Measurements from ENCODE around the gene PHAF1.

PHAF1 gene

DNA sequence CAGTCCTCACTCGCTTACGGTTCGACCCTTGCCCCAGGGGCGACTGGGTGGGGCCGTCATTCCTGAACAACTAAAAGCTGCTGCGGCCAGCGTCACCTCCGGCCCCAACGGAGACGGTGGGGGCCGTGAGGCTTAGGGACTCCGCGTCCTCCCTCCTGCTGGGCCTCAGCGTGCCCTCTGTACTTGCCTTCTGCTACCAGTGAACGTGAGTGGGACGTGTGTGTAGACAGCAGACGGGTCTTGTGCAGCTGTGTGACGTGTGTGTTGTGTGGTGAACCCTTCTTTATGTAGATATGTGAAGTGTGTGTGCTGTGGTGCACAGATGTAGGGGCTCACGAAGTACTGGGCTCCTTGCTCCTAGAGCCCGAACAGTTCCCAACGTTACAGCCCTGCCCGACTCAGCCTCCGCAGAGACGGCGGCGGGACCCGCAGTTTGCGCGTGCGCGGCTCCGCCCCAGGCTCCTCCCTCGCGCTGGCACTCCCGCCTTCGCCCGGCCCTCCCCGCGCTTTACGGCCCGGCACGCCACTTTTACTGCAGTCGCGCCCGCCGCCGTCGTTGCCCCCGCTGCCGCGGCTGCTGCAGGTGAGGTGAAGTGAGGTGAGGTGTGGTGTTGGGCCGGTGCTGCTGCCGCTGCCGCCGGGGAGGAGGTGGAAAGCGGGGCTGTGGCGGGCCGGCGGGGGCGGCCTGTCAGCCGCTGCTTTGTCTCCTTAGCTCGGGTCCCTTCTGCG lies at the start of gene PHAF1:
TSS of gene PHAF1 (plus strand) at position 535 of the 729 bp plus-strand sequence. CDS start 235 bp downstream, outside the sequence.
- DNase-seq, result peak; percentile 96

DNA sequence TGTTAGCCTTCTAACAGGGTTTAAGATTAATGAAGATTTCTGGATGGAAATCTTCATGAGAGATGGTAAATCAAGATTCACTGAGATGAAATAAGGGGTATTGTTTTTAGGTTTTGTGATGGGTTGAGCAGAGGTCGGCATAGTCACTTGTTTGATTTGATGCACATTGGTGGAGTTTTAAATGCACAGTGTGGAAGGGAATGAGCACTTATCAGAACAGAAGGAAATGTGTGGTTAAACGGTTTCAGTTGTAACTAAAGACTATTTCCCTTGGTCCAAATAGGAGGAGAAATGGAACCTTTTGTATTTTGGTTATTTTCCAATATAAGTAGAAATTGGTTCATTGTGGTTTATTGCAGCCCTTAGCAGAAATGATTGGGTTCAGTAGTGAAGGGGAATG lies 46.7 kb upstream of the PHAF1 start:
- no peak for DNase-seq

DNA sequence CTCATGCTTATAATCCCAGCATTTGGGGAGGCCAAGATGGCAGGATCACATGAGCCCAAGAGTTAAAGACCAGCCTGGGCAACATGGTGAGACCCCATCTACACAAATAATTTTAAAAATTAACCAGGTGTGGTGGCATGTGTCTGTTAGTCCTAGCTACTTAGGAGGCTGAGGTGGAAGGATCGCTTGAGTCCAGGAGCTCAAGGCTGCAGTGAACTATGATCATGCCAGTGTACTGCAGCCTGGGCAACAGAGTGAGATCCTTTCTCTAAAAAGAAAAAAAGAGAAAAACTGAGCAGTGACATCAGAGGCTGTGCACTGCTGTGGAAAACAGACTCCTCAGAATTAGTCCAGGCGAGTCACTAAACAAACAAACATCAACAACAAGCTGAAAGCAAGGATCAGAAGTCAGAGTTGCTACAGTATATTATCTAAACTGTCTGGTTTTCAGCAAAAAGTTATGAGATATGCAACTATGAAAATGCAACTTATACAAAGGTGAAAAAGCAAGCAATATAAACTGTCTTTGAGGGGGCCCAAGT lies 41.5 kb upstream of the PHAF1 start:
- DNase-seq, result no peak

DNA sequence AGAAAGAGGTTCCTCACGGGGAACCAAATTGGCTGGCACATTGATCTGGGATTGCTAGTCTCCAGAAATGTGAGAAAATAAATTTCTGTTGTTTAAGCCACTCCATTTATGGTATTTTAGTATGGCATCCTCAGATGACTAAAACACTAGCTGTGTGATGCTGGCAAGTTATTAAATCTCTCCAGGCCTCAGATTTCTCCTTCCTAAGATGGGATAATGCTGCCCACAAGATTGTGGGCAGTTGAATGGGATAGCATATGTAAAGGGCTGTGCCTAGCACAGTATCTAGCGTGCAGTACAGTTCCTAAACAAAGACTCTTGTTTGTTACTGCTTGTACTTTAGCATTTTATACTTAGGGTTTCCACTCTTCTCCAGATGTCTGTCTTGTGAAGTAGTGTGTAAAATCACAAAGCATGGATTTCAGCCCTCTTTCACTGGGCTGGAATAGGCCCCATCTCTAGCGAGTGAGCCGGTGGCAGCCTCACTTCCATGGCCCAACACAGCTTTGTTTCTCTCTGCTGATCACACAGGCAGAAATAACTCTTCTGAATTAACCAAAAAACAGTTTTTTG lies 38.2 kb upstream of the PHAF1 start:
- no peak for DNase-seq

DNA sequence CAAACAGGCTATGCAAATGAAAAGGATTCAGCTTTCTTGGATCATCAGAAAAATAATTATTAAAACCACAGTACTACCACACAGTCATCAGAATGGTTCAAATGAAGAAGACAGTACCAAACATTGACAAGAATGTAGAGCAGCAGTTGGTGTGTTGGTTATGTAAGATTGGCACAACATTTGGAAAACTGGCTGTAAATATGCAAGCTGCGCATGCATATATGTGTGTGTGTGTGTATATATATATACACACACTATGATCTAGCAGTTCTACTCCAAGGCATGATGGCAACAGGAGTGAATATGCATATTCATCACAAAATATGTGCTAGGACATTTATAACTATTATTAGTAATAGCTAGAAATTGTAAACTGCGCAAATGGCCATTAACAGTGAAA lies 34.4 kb upstream of the PHAF1 start:
- DNase-seq, result no peak

DNA sequence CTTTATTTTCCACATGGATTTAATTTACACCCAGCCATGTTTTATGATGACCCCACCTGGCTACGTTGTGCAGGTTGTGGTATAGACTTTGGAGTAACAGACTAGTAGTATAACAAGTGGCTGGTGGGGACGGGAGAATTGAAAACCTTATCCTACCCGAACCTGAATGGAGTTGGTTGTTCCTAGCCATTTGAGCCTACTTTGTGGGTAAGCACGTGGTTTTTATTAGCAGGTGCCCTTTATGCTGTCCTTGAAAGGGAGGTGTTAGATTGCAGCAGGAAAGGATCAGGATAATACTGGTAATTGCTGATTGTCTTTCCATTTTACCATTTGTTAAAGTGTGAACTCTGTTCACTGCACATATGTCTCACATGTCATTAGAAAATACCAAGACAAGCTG lies 31.9 kb upstream of the PHAF1 start:
- no peak for DNase-seq

DNA sequence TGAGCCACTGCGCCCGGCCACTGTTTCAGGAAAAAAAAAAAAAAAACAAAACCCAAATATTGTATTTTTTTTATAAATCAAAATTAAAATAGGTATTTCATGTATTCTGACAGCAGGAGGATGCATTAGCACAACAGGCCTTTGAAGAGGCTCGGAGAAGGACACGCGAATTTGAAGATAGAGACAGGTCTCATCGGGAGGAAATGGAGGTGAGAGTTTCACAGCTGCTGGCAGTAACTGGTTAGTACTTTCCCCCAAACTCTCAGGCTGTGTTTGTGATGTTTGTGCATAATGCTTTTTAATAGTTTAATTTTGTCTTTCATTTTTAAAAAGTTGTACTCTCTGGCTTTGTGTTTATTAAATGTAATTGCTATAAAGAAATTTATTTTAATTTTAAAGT lies 27.6 kb upstream of the PHAF1 start:
- DNase-seq, result no peak

DNA sequence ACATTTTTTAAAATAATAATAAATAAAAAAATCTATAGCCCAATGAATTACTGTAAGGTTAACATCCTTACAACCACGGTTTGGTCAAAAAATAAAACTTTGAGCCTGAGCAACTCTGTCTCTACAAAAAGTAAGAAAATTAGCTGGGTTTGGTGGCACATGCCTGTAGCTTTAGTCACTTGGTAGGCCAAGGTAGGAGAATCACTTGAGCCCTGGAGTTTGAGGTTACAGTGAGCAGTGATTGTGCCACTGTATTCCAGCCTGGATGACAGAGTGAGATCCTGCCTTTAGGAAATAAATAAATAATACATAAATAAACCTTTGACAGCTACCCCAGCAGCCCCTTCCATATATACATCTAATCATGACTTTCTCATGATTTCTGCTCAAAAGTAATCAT lies 26.9 kb upstream of the PHAF1 start:
- DNase-seq, result no peak

DNA sequence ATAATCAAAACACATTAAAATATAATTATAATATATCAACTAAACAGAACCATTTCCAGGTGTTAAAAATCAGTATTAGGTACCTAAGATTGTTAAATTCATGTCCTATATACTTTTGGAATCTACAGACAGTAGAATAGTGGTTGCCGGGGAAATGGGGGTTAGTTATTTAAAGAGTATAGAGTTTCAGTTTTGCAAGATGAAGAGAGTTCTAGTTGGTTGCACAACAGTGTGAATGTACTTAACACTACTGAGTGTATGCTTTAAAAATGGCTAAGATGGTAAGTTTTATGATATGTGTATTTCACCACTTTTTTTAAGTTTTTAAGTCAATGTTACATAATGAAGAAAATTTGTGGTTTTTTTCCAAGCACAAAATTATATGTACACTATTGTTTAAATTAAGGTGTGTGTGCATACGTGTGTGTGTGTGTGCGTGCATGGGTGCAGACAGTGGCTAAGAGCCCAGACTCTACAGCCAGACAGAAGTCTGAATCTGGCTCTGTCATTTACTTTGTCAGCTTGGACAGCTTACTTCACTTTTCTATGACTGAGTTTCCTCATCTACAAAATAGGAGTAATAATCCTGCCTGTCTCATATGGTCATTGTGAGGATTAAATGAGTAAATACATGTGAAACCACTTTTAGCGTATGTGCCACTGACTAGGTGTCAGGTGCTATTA lies 25.3 kb upstream of the PHAF1 start:
- DNase-seq, result no peak

DNA sequence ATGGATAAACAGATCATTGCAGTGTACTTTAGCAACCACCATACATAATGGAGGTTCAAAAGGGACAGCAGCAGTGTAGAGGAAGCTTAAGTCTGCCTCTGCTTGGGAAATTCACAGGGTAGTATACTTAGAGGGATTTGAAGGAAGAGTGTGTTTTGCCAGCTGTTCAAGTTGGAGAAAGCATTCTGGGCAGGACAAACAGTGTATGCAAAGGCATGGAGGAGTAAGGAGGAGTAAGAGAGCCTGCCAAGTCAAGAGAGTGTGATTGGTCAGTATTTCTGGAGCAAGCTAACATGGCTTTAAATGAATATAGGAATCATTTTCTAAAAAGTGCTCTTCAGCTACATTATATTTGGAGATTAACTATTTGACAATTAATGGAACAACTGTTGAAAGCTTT lies 22.9 kb upstream of the PHAF1 start:
- no peak for DNase-seq

DNA sequence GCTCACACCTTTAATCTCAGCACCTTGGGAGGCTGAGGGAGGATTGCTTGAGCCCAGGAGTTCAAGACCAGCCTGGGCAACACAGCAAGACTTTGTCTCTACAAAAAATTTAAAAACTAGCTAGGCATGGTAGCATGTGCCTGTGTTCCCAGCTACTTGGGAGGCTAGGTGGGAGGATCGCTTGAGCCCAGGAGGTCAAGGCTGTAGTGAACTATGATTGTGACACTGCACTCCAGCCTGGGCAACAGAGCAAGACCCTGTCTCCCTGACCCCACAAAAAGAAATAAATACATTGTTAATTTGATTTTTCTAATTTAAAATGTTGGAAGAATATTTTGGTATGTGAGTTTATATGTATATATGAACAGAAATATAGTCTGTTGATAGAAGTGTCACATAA lies 22.4 kb upstream of the PHAF1 start:
- no peak for DNase-seq

DNA sequence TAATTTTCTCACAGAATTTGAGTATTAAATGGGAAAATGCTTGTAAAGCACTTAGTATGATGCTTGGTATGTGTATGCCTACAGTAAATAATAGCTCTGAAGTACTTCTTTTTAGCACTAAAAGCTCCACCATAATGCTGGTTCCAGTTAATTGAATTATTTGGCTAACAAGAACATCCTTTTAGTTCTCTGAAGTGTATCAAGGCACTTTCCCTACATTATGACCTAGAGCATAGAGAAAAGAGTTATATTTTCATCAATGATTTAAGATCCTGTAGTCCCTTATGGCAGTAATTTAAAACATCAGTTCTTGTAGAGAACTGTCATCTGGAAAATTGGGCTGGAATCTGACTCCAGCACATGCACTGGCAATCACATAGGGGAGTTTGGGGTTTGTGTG lies 21.9 kb upstream of the PHAF1 start:
- DNase-seq, result no peak

DNA sequence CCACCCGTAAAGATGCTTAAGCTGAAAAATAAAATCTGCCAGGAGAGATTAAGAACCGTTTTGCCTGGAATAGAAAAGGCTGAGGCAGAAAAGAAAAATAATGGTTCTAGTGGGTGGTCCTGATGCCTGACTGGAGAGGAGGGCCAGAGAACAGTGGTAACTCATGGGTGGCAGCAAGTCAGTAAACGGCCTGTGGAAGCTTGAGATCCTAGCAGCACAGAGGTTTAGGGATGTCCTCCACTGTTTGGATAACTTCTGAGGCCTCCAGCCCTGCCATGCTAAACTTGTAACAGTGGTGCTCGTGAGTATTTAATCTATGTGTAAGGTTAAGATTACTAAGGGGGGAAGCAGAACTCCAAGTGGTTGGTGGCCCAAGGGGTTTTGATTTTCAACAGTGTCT lies 21.2 kb upstream of the PHAF1 start:
- no peak for DNase-seq

DNA sequence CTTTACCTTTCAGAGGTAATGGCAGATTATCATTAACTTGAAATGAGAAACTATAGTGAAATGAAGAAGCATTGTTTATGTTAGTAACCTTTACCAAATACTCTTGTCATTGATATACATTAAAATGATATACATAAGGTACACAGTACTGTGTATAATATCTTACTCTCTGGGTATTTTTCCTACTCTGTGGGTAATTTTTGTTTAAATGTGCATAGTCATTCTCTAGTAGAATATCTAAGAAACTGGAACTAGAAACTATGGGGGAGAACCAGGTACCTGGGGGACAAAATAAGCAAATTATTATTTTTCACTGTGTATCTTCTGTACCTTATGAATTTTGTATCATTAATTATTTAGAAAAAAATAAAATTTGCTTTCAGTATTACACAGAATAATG lies 20.6 kb upstream of the PHAF1 start:
- no peak for DNase-seq

DNA sequence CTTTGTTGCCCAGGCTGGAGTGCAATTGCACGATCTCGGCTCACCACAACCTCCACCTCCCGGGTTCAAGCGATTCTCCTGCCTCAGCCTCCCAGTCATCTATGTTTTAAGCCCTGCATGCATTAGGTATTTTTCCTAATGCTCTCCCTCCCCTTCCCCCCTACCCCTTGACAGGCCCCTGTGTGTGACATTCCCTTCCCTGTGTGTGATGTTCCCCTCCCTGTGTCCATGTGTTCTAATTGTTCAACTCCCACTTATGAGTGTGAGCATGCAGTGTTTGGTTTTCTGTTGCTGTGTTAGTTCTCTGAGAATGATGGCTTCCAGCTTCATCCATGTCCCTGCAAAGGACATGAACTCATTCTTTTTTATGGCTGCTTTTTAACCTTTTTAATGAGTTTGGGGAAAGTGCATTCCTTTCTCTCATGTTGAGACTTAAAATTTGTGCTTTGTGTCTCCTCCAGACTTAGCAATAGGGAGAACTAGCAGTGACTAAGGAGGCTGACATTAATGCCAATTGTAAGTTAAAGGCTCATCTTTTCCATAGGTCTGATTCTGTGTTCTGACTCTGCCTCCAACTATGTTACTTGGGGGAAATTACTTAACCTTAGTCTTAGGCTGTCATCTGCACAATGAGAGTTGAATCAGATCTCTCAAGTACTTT lies 17.7 kb upstream of the PHAF1 start:
- DNase-seq, result no peak

DNA sequence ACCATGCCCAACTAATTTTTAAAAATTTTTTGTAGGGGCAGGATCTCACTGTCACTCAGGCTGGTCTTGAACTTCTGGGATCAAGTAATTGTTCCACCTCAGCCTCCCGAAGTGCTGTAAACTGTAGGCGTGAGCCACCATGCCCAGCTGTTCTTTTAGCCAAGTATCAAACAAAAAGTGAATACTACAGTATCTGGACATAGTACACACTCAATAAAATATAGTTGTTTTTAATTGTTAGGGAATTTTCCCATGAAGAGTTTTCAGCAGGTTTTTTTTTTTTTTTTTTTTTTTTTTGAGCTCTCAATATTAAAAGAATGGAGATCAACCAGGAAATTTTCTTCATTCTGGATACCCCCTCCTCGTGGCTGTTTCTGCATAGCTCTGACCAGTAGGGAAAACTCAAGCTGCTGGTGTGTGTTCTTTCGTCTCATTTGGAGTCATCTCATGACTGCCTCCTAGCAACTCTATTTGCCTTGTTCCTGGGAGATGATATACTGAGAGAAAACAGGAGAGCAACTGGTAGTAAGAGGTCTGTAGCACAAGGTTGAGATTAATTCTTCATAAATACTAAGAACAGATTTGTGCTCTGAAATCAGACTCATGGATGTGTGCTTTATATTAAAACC lies 16.5 kb upstream of the PHAF1 start:
- DNase-seq, result no peak

DNA sequence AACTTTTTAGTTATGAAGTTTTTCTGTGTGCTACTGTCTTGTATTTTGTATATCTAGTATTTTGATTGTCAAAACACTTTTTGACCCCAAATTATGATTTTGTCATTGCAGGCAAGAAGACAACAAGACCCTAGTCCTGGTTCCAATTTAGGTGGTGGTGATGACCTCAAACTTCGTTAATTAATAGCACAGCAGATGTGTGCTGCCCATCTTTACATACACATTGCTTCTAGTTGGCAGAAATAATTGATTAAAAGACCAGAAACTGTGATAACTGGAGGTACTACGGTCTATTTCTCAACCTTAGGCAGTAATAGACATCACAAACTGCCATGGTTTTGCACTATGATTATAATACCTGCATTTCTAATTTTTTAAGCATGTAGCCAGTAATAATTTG lies 11.1 kb upstream of the PHAF1 start:
- DNase-seq, result no peak

DNA sequence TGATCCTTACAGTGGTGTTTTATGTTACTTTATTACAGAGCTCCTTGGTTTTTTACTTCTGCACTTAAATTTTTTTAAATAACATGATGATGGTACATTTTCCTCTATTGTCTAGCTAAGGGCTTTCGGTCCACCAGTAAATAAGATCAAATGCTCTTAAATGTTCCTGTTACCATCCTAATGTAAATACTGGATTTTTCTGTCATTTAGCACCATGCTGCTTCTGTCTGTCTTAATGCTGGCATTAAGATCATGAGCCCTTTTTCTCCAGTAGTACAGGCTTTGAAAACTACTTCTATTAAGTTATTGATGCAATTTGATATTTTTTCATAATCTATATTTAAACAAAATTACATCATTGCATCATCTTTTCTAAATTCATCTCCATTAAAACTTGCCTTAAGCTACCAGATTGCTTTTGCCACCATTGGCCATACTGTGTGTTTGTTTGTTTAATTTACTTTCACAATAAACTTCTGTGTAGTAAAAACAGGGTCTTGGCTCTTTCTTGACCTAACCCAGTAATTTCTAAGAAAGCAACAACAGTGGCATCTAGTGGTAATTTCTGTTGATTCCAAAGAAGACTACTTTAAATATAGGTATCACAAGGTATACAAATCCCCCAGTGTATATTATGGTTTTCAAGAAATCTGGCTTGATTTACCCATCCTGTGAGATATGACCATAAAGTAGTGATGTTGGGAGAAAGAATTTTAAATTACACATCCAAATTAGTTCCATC lies 9.0 kb upstream of the PHAF1 start:
- DNase-seq, result no peak

DNA sequence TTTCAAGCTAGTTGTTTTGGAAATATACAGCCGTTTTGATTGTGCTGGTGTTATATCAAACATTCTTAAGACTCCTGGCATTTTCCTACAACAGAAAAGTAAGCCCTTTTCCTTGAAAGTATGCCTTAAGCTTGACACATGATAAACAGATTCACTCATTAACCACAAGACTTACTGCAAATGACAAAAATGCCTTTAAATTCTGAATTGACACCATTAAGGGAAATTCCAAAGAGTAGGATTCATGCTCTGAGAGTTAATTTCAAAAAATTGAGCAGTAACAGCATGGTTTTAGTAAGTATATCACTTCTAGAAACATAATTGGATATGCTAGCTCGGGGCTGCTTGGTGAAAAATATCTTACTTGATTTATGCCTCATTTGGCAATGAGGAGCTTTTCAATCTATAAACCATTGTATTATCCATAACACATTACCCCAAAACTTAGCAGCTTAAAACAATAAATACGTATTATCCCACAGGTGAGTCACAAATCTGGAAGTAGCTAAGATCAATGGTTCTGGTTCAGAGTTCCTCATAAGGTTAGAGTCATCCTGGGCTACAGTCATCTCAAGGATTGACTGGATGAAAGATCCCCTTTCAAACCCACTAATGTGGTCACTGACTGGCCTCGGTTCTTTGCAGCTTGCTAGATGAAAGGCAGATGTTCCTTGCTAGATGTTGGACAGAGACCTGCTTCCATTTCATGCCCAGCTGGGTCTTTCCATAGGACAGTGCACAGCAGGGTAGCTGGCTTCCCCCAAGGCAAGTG lies 8.2 kb upstream of the PHAF1 start:
- DNase-seq, result no peak

DNA sequence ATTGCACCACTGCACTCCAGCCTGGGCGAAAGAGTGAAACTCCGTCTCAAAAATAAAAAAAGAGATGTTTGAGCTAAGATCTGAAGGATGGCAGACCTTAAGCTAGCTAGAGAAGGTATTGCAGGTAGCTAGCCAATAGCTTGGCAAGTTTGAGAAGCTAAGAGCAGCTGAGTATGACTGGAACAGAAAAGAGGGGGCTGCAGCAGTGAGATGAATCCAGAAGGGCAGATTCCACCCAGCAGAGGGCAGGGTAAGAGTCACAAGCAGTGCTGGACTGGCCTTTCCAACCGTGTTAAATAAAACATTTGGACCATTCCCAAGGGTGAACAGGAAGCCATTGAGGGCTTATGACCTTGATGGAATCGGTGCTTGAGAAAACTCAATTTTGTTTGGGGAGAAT lies 5.7 kb upstream of the PHAF1 start:
- DNase-seq, result no peak

DNA sequence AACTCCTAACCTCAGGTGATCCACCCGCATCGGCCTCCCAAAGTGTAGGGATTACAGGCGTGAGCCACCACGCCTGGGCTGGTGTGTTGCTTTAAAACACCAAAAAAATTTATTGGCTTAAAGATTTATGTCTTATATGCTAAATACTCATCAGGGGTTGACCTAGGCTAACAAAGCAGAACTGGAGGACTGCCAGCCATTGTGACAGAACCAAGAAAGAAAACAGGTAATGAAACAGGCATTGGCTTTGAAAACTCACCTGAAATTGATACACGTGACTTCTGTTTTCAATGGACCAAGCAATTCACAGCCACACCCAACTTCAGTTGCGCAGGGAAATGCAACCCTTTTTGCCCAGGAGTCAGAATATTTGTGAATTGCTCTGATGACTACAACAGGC lies 4.9 kb upstream of the PHAF1 start:
- DNase-seq, result no peak

DNA sequence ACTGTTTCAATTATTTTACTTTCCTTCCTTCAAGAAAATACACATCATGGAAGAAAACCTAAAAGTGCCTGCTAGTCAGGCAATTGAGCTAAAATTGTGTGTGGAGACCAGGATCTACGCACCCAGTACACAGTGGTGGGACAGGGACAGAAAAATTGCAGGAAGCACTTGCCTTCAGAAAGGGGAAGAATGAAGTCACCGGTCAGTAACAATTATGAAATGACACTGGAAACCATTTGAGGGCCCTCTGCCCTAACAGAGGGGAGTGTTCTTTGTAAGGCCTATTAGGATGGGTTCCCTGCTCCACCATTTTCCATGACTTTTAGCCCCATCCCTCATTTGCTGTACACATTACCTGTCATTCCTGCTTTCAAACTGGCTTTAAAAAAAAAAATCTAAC lies 4.5 kb upstream of the PHAF1 start:
- DNase-seq, result no peak
